Astrocyte of the hippocampus (primary cell): ENCODE results near the gene TIMMDC1.
"Not testable (repeated sequence)": the region's sequence is repeated elsewhere in the genome, so short reads cannot be mapped to it uniquely, and the experiment has no call there.

Experiments
- DNase-seq: peaks from one replicate; pipeline ENCODE4 v3.0.0; 2011; ENCODE audit warnings: low read depth, low spot score

The TIMMDC1 gene

DNA sequence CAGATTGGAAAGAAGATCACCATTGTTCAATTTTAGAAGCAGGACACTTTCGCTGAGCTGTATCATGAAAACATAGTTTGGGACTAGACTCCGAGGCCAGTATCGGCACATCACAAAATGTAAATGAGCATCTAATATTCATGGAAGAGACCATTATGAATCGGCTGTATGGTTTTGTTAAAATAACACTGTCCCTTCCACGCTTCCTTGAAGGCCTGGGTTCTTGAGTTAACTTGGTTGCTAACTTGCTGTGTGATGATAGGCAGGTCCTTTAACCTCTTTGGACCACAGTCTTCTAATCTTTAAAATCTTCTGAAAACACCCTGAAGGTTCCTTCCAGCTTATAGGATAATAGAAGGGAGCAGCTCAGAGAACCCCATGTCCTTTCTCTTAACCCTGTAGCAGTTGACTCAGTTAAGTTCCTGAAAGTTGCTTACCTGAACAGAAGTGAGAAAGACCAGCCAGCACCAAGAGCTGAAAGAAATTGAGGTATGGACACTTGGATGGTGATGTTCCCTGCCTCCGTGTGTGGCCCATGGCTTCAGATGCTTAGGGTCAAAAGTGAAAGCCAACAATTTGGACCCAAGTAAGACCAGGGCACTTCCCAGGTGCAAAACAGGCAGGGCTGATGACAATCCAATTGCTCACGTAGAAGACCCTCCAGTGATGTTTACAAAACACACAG lies 59.0 kb downstream of the TIMMDC1 start:
- DNase-seq = no peak

DNA sequence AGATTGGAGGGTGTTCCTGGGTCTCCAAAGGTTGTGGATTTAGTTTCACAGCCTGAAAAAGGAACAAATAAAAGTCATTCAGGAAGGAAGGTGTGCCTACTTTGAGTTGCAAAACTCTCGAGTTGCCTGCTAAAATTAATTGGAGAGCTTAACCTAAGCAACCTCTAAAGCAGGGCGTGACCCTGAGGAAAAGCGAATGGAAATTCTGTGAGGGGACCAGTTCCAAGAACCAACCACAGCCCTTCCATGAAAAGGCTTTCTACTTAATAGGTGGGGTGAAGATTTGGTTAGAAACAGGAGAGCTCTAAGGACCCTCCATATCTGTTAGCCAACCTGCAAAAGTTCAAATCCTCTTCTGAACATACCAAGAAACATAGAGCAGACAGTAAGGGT lies 59.5 kb downstream of the TIMMDC1 start:
- DNase-seq = no peak

DNA sequence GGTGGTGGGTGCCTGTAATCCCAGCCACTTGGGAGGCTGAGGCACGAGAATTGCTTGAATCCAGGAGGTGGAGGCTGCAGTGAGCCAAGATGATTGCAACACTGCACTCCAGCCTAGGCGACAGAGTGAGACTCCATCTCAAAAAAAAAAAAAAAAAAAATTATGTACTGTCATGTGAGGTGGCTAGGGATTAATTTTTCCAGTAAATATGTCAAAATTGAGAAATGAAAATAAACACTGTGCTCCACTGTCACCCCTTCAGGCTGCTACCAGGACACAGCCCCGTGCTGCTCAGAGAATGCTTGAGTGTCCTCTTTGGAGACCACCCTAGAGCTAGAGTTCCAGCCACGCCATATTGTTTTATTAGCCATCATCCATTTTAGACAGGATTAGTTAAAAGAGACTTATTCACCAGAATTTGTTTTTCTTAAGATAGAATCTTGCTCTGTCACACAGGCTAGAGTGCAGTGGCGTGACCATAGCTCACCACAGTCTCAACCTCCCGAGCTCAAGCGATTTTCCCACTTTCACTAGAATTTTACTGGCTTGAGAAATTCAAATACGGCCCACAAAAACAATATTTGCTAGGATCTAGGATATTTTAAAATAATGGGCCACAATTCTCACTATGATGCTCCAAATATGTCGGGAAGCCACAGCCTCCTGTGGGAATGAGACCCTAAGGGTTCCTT lies 60.4 kb downstream of the TIMMDC1 start:
- no peak for DNase-seq

DNA sequence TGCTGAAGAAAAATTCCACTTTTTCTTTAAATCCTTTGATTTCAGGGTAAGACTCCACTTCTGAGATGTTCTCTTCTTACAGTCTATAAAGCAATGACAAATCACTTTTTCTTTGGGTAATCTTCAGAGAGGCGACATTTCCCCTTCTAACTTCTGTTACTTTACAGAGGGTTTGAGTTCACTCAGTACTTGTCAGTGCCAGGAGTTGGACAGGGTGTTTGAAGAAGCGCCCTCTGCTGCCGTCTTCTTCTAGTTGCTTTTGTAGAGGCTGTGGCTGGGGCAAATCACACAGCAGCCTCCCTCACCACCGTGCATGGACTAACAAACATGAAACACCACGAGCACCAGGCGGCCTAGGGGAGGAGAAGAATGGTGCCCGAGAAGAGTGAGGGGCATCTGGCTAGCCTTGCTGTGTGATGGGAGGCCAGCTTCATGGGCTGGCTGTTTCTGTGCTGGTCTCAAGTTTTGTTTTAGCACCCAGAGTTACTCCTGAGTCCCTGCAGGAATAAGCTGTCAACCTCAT lies 61.2 kb downstream of the TIMMDC1 start, which contains the start of gene CD80:
Gene CD80 (minus strand): TSS at position 174 of the 523 bp plus-strand sequence. CDS start 1,886 bp downstream, outside the sequence.
- peak; percentile 21 for DNase-seq

DNA sequence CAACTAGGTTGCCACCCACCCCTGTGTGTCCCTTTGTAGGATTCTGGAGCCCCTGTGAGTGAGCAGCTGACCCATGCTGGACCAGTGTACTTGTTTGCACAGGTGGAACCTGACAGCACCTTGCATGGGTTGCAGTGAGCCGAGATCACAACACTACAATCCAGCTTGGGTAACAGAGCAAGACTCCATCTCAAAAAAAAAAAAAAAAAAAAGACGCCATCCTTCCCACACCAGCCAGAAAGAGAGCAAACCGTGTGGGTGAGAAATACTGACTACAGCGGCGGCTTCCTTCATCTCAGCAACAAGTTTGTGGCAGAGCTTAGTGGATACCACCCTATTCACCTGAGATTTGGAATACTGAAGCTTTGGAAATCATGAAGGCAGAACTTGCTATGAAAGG lies 61.8 kb downstream of the TIMMDC1 start:
- no peak for DNase-seq

DNA sequence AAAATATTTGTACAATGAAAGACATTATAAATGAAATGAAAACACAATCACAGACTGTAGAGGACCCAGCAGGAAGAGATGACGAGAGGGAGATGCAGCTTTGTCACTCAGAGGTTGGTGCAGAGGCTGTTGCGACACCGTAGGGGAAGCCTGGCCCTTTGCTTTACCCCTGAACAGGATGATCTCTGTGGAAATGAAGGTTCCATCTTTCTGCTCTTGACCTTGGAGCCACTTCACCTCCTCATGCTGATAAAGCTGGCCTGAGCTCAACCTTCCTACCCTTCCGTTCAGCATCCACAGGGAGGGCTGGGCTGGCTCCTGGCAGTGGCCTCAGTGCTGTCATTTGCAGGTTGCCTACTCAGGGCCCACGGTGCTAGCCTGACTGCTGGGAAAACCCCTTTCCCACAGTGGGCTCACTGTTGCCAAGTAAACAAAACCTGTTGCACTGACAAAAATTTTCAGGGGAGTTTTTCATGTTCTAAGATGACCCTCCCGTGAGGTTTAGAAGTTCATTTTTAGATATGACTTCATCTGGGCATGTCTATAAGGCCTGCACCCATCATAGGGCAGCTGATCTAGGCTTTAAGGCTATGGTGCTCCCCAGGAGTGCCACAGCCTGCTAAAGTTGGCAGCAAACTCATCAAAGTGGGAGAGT lies 64.1 kb downstream of the TIMMDC1 start:
- DNase-seq = peak; percentile 9

DNA sequence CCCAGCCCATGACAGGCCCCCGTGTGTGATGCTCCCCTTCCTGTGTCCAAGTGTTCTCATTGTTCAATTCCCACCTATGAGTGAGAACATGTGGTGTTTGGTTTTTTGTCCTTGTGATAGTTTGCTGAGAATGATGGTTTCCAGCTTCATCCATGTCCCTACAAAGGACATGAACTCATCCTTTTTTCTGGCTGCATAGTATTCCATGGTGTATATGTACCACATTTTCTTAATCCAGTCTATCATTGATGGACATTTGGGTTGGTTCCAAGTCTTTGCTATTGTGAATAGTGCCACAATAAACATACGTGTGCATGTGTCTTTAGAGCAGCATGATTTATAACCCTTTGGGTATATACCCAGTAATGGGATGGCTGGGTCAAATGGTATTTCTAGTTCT lies 65.0 kb downstream of the TIMMDC1 start:
- not testable (repeated sequence) for DNase-seq

DNA sequence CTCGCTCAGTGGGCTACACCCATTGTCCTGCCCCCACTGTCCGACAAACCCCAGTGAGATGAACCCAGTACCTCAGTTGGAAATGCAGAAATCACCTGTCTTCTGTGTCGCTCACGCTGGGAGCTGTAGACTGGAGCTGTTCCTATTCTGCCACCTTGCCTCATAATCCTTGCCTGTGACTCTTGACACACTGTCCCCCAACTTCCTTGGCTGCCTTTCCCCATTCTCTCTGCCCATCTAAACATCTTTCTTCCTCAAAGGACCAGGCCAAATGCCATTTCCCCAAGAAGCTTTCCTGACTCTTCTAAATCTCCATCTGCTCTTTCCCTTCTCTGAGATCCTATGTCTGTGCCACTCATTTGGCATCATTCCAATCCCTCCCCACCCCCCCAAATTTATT lies 70.8 kb downstream of the TIMMDC1 start:
- DNase-seq = no peak

DNA sequence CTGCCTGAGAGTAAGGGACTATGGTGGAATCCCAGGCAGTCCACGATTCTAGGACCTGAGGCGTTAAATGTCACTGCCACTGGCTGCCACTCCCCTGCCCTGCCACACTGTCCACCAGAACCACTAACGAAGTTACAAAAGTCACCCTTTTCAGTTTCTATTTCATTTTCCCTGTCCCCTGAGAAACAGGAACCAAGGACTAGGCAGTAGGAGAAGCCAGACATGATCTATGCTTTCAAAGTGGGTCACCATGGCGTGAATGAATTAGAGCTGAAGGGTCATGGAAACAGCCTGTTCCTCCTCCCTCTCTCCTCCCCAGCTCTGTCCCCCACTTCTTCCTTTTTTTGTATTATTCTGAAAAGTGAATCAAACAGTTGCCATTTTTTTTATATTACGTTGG lies 71.9 kb downstream of the TIMMDC1 start:
- DNase-seq = no peak

DNA sequence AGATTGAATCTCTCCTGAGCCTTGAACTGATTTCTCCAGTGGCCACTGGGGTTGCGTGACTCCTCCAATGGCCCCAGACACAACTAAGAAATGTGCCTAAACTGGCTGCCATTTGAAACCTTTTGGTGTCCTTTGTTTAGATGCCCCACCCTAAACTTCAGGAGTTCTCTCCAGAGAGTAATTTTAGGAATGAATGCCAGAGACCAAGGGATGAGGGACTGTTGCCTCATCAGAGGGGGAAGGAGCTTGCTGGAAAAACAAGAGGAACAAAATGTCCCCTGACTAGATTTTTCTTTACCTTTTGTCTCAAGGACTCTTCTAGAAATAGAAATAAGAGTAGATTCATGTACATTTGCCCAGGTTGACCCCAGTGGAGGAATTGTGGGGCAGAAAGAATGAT lies 72.9 kb downstream of the TIMMDC1 start:
- no peak for DNase-seq

DNA sequence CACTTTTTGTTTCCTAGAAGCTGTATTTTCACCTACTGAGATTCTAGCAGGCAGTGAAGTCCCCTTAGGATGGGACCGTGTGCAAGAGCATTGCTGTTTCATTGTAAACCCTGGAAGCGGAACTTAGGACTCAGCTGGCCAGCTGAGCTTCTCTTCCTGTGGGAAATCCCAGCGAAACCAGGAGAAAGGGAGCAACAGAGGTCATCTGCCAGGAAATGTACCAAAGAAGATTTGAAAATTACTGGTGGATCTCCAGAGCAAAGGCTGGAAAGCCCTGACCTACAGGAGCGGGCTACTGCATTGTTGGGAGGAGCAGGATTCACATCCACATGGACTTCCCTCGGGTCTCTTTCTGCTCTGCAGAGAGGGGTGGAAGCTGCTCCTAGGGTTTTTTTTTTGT lies 73.3 kb downstream of the TIMMDC1 start:
- no peak for DNase-seq
